Lower leg skin (tissue), 4 donors: ENCODE results near the gene TULP4. TPM values are rescaled to one million over a fixed set of nuclear protein-coding genes. Genes with fewer than 3 reads are reported as not detected.

Source experiments
- DNase-seq, 2 donors: peaks; one replicate each; pipeline ENCODE4 v3.0.0-alpha.2; 2019; ENCODE audit warnings: low spot score in 2 of 2
- H3K4me3 ChIP-seq: fragments of 200-600 bp; sonication (generic); 2 replicates; pipeline ENCODE4 v1.5.1; 2017; ENCODE audit warnings: mild to moderate bottlenecking, low read depth; ENCODE audit not compliant: poor library complexity, severe bottlenecking
- CTCF ChIP-seq, 3 donors: fragments of 450-650 bp; IDR thresholded peaks; one replicate each; pipeline ENCODE4 v1.5.1; 2016; ENCODE audit warnings: antibody characterized with exemption in 3 of 3, mild to moderate bottlenecking in 3 of 3, moderate library complexity in 2 of 3
- POLR2A ChIP-seq, 2 donors: fragments of 450-650 bp; IDR thresholded peaks; one replicate each; pipeline ENCODE4 v1.6.1; 2016 to 2017; ENCODE audit warnings: antibody characterized with exemption in 2 of 2, mild to moderate bottlenecking in 1 of 2, moderate library complexity in 1 of 2
- WGBS, 2 donors: methylation state at CpG; one replicate each; pipeline ENCODE4 v1.1.5; 2018; 5-methylcytosine and 5-hydroxymethylcytosine counted together
- intact Hi-C: fragments of 100-400 bp; cut with DNase I; formaldehyde crosslinking; loops from one replicate; pipeline ENCODE4 v1.15.0; 2023; ENCODE audit warnings: low total_unique reads
- total RNA-seq, 4 donors: library from RNA; depleted of rRNA; stranded (reverse); fragments of >200 nt; gene quantifications; one replicate each; pipeline ENCODE4 v1.1.0, GENCODE V29; 2016

The TULP4 gene
- total RNA-seq, 4 donors from 2014 or later, result 141 to 198 (median 148) TPM

DNA sequence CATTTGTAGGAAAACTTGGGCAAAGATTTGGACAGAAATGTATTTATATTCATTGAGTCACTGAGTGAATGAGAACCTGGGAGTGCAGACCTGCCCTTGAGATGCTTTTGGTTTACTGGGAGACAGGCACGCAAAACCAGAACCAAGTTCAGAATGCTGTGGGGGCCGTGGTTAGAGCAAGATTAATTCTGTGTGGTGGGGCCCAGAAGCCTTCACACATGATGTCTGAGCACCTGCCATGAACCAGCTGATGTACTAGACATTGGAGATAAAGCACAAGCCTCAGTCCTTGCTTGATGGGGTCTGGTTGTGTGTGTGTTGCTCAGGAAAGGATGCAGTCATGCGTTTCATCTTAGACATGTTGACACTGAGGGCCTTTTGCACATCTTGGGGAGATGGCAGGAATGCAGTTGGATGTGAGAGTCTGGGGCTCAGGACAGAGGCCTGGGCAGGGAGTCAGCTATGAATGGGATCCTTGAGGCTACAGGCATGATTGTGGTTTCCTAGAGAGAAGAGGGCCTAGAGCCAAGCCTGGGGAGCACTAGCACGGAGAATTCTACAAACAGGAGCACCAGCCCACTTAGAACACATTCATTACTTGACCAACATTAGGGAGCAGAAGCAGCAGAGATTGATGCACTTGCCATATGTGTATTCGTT is 133.3 kb downstream of the TULP4 start:
- no peak for DNase-seq
- WGBS, 2 donors, result 93 to 94% methylated on average over 5 of the region's 5 CpGs
- H3K4me3 ChIP-seq, result no peak overlapping the region
- intact Hi-C loops, result no loop called here
- TF ChIP-seq CTCF (IDR thresholded peaks at IDR 0.05) (no peak), POLR2A (IDR thresholded peaks at IDR 0.05) (no peak)

DNA sequence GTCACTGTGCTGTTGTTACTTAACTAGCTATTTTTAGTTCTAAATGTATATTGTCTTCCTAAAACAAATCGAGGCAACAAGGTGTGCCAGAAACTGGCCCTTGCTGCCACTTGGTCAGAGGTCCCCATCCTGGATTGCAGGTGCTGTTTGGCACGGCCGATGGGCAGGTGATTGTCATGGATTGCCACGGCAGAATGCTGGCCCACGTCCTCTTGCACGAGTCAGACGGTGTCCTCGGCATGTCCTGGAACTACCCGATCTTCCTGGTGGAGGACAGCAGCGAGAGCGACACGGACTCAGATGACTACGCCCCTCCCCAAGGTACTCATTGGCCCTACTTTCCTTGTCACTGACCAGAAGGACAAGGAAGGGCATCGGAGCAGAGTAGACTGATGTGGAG is 136.6 kb downstream of the TULP4 start:
- WGBS, 2 donors, result 94 to 96% methylated on average over 14 of the region's 14 CpGs
- no peak for TF ChIP-seq CTCF (IDR thresholded peaks at IDR 0.05)
- no peak for TF ChIP-seq POLR2A (IDR thresholded peaks at IDR 0.05)
- H3K4me3 ChIP-seq, result no peak overlapping the region
- intact Hi-C loops, result no loop called here
- DNase-seq, result no peak

DNA sequence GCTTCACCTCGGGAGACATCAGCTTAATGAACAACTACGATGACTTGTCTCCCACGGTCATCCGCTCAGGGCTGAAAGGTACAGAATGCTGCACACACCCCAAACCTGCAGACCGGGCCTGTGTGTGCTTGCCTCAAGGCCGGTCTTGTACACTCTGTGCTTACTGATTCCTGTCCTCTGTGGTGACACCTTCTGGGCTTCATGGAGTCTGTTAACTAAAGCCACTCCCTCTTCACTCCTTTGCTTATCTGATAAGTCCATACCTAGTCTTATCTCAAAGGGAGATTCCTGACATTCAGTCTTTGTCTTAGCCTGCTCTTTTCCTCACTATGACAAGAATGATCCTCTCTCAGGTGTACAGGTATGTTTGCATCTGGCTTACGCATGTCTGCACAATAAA is 139.9 kb downstream of the TULP4 start:
- intact Hi-C loops, result no loop called here
- H3K4me3 ChIP-seq, result no peak overlapping the region
- TF ChIP-seq POLR2A (IDR thresholded peaks at IDR 0.05) (no peak), CTCF (IDR thresholded peaks at IDR 0.05) (no peak)
- 62 to 71% methylated on average over 7 of the region's 7 CpGs for WGBS, 2 donors
- no peak for DNase-seq

- DNase-seq, result no peak
- intact Hi-C loops, result no loop called here
- TF ChIP-seq CTCF (IDR thresholded peaks at IDR 0.05), result no peak
- TF ChIP-seq POLR2A (IDR thresholded peaks at IDR 0.05), result no peak
- H3K4me3 ChIP-seq, result no peak overlapping the region
- WGBS, 2 donors, result 86 to 94% methylated on average over 7 of the region's 7 CpGs
Measured at GRCh38 chr6:158457131-158457530, 144.9 kb downstream of the TULP4 start.

- 87 to 88% methylated on average over 4 of the region's 4 CpGs for WGBS, 2 donors
- intact Hi-C loops, result no loop called here
- TF ChIP-seq CTCF (IDR thresholded peaks at IDR 0.05) (no peak), POLR2A (IDR thresholded peaks at IDR 0.05) (no peak)
- H3K4me3 ChIP-seq, result no peak overlapping the region
- no peak for DNase-seq
Measured at GRCh38 chr6:158457616-158458278, 145.5 kb downstream of the TULP4 start.
